Progenitor cell of endocrine pancreas (in vitro differentiated cells): ENCODE results near the gene CFDP1. TPM values are rescaled to one million over a fixed set of nuclear protein-coding genes. Genes with fewer than 3 reads are reported as not detected.
"Not testable (repeated sequence)": the region's sequence is repeated elsewhere in the genome, so short reads cannot be mapped to it uniquely, and the experiment has no call there.

ENCODE experiments used
- DNase-seq: peaks from one replicate; pipeline ENCODE4 v3.0.0; 2021; ENCODE audit warnings: low spot score; ENCODE audit not compliant: unreplicated experiment
- H3K27ac Mint-ChIP-seq: 2 replicates; pipeline ENCODE4 v1.8.0; 2021; ENCODE audit warnings: mild to moderate bottlenecking, moderate library complexity, mixed read lengths
- H3K27me3 Mint-ChIP-seq: 2 replicates; pipeline ENCODE4 v1.8.0; 2021; ENCODE audit warnings: mixed read lengths
- H3K36me3 Mint-ChIP-seq: 2 replicates; pipeline ENCODE4 v1.8.0; 2022; ENCODE audit warnings: mixed read lengths; ENCODE audit not compliant: insufficient read depth
- H3K4me1 Mint-ChIP-seq: 2 replicates; pipeline ENCODE4 v1.8.0; 2021; ENCODE audit warnings: low read depth, mixed read lengths
- H3K4me3 Mint-ChIP-seq: 2 replicates; pipeline ENCODE4 v1.8.0; 2021; ENCODE audit warnings: low read depth, mild to moderate bottlenecking, moderate library complexity, mixed read lengths
- H3K9me3 Mint-ChIP-seq: 2 replicates; pipeline ENCODE4 v1.8.0; 2021; ENCODE audit warnings: low read depth, mixed read lengths
- total RNA-seq: library from RNA; stranded (reverse); gene quantifications from 2 replicates; pipeline ENCODE4 v1.2.1, GENCODE V29; 2021
- TF ChIP-seq, protein P1 (sequence below): fragments of 200-600 bp; sonication (generic); IDR thresholded peaks from one replicate; pipeline ENCODE4 v1.5.0; 2021; ENCODE audit warnings: antibody characterized with exemption, mild to moderate bottlenecking; ENCODE audit not compliant: unreplicated experiment

CFDP1 gene
- total RNA-seq, 1 donor from 2014 or later: 94.6 TPM

DNA sequence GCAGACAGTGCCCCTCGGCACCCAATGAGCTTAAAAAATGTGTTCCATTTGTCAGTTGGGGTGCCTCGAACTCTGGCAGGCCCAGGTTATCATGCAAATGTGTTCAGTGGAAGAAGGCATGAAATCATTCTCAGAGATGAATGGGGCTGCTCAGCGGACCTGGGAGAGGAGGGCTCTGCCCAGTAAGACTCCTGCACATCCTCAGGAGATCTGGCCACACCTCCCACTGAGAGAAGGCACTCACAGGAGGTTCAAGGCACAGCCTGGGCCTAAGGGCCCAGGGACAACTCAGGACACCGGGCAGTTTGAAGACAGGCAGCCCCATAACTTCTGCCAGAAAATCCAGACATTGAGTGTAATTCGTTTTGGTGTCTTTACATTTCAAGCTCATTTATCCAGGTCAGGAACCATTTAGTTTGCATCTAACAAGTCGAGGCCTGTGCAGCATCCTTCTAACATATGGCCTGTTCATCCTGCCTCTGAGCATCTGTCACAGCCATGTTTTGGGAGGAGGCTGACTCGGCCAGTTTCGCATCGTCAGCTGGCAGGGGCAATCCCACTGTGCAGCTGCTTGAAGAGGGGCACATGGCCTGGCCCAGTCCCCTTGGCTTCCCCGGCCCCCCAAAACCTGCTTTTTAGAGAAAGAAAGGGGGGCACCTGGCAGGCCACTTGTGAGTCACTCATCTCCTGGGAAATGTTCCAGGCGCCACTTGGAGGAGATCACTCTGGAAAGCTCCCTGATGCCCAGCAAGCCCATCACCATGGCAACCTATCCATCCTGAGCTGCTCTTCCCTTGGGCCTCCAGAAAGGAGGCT is 150.6 kb downstream of the CFDP1 start:
- TF ChIP-seq, protein P1, sequence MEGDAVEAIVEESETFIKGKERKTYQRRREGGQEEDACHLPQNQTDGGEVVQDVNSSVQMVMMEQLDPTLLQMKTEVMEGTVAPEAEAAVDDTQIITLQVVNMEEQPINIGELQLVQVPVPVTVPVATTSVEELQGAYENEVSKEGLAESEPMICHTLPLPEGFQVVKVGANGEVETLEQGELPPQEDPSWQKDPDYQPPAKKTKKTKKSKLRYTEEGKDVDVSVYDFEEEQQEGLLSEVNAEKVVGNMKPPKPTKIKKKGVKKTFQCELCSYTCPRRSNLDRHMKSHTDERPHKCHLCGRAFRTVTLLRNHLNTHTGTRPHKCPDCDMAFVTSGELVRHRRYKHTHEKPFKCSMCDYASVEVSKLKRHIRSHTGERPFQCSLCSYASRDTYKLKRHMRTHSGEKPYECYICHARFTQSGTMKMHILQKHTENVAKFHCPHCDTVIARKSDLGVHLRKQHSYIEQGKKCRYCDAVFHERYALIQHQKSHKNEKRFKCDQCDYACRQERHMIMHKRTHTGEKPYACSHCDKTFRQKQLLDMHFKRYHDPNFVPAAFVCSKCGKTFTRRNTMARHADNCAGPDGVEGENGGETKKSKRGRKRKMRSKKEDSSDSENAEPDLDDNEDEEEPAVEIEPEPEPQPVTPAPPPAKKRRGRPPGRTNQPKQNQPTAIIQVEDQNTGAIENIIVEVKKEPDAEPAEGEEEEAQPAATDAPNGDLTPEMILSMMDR: no peak
- H3K27ac Mint-ChIP-seq: peak overlapping the region; percentile 16
- H3K4me1 Mint-ChIP-seq: peaks cover 1% of the 10 kb centered on the region
- no peaks in the 10 kb centered on the region for H3K27me3 Mint-ChIP-seq
- H3K4me3 Mint-ChIP-seq: no peak overlapping the region
- DNase-seq: no peak
- H3K9me3 Mint-ChIP-seq: no peaks in the 10 kb centered on the region
- peaks cover 6% of the 10 kb centered on the region for H3K36me3 Mint-ChIP-seq

DNA sequence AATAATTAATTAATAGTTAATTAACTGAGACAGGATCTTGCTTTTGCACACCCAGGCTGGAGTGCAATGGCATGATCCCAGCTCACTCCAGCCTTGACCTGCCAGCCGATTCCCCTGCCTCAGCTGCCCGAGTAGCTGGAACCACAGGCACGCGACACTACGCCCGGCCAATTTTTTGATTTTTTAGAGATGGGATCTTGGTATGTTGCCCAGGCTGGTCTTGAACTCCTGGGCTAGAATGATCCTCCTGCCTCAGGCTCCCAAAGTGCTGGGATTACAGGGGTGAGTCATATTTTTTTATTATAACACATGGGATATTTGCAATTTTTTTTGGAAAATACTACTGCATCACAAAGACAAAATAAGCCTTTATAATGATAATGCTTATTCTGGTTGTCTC is 151.5 kb downstream of the CFDP1 start:
- no peaks in the 10 kb centered on the region for H3K27me3 Mint-ChIP-seq
- no peak overlapping the region for H3K27ac Mint-ChIP-seq
- no peaks in the 10 kb centered on the region for H3K9me3 Mint-ChIP-seq
- H3K36me3 Mint-ChIP-seq: peaks cover 6% of the 10 kb centered on the region
- H3K4me3 Mint-ChIP-seq: no peak overlapping the region
- H3K4me1 Mint-ChIP-seq: peaks cover 1% of the 10 kb centered on the region
- DNase-seq: no peak
- TF ChIP-seq, protein P1: no peak

DNA sequence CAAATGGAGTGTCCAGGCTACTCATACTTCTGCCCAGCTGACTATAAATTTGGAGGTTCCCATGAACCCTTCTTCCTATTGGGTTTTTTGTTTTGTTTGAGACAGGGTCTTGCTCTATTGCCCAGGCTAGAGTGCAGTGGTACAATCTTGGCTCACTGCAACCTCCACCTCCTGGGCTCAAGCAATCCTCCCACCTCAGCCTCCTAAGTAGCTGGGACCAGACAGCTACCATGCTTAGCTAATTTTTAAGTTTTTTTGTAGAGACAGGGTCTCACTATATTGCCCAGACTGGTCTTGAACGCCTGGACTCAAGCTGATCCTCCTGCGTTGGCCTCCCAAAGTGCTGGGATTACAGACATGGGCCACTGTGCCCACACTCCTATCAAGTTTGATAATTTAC is 152.3 kb downstream of the CFDP1 start:
- not testable (repeated sequence) for H3K4me1 Mint-ChIP-seq, H3K36me3 Mint-ChIP-seq, H3K27me3 Mint-ChIP-seq

DNA sequence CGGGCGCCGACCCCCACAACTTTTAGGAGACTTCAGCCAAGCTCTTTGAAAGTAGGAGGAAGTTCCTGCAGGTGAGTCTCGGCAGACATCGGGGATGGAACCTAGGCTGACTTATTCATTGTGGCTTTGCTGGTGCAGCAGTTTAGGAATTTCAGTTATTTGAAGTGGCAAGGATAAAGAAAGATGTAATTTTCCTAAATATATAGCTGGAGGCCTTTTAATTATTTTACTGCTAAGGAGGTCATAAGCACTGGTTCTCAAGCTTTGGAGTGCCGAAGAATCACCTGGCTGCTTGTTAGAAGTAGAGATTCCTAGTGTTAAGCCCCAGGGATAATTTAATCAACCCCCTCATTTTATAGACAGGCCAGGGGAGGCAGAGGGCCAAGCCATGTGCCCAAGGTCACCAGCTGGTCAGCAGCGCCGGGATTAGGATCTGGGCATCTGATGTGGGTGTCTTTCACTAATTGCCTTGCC is 152.9 kb downstream of the CFDP1 start:
- H3K4me3 Mint-ChIP-seq: no peak overlapping the region
- H3K27ac Mint-ChIP-seq: no peak overlapping the region
- peaks cover 1% of the 10 kb centered on the region for H3K4me1 Mint-ChIP-seq
- H3K36me3 Mint-ChIP-seq: peaks cover 4% of the 10 kb centered on the region
- no peak for DNase-seq
- TF ChIP-seq, protein P1: no peak
- H3K27me3 Mint-ChIP-seq: no peaks in the 10 kb centered on the region
- no peaks in the 10 kb centered on the region for H3K9me3 Mint-ChIP-seq

More for the DNA sequence above, 152.3 kb downstream of the CFDP1 start:
- H3K4me3 Mint-ChIP-seq, DNase-seq, H3K27ac Mint-ChIP-seq, H3K9me3 Mint-ChIP-seq: not testable (repeated sequence)

DNA sequence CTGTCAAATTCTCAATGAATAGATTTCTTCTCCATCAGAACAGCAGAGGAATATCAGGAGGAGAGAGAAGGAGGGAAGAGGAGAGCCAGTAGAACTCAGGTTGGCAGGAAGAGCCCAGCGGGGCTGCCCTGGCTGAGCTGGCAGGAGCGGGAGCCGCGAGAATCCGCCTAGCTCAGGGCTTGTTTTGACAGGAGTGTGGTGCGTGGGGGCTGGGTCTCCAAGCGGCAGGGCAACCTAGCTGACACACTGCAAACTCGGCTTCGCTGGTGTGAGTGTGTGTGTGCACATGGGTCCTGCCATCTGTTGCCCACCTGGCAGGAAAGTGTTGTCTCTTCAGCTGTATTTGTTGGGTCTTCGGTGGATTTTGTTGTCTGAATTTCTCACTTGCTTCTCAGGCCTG is 154.0 kb downstream of the CFDP1 start:
- H3K27me3 Mint-ChIP-seq: no peaks in the 10 kb centered on the region
- TF ChIP-seq, protein P1: no peak
- H3K4me3 Mint-ChIP-seq: no peak overlapping the region
- peaks cover 1% of the 10 kb centered on the region for H3K4me1 Mint-ChIP-seq
- no peak for DNase-seq
- H3K36me3 Mint-ChIP-seq: no peaks in the 10 kb centered on the region
- peak overlapping the region; percentile 13 for H3K27ac Mint-ChIP-seq
- H3K9me3 Mint-ChIP-seq: no peaks in the 10 kb centered on the region
